HepG2 (cell line): ENCODE data around the gene NEIL1. TPM values are rescaled to one million over a fixed set of nuclear protein-coding genes. Genes with fewer than 3 reads are reported as not detected.

Experiments
- FOXO1 ChIP-seq: sonication (generic); formaldehyde crosslinking; IDR thresholded peaks from 2 replicates; pipeline ENCODE4 v1.4.0; 2020; ENCODE audit warnings: missing genetic modification reagents
- HOXD1 ChIP-seq: sonication (generic); formaldehyde crosslinking; IDR thresholded peaks from 2 replicates; pipeline ENCODE4 v1.5.0; 2020; ENCODE audit warnings: missing genetic modification reagents
- KMT2A ChIP-seq: sonication (generic); formaldehyde crosslinking; IDR thresholded peaks from 2 replicates; pipeline ENCODE4 v1.4.0; 2020; ENCODE audit warnings: missing genetic modification reagents
- NONO ChIP-seq, 2 experiments: fragments of 450-650 bp in 1 of 2; sonication (generic) in 1 of 2; formaldehyde crosslinking in 1 of 2; IDR thresholded peaks in 1 of 2; conservative IDR thresholded peaks in 1 of 2; 2 replicates each; pipeline versions ENCODE4 v1.6.1 to v1.8.0; 2017 to 2022; ENCODE audit warnings: mild to moderate bottlenecking in 1 of 2, missing genetic modification reagents in 1 of 2, moderate library complexity in 1 of 2
- NR2F6 ChIP-seq, 2 experiments: IDR thresholded peaks; 2 replicates each; pipeline ENCODE4 v1.6.1; 2016; ENCODE audit warnings: antibody characterized with exemption in 1 of 2, mild to moderate bottlenecking in 1 of 2
- RBFOX2 ChIP-seq: fragments of 200-400 bp; formaldehyde crosslinking; IDR thresholded peaks from 2 replicates; pipeline ENCODE4 v1.6.1; 2017; ENCODE audit warnings: low read depth, mild to moderate bottlenecking, low read length
- RCOR2 ChIP-seq: IDR thresholded peaks from 2 replicates; pipeline ENCODE4 v1.6.1; 2016; ENCODE audit warnings: missing biosample characterization, missing genetic modification reagents
- SPEN ChIP-seq: sonication (generic); formaldehyde crosslinking; IDR thresholded peaks from 2 replicates; pipeline ENCODE4 v1.5.1; 2020; ENCODE audit warnings: low read depth, mild to moderate bottlenecking, missing genetic modification reagents
- SRSF1 ChIP-seq: fragments of 200-400 bp; formaldehyde crosslinking; optimal IDR thresholded peaks from 2 replicates; pipeline ENCODE3; 2017; ENCODE audit warnings: mild to moderate bottlenecking, low read depth, low read length, moderate library complexity
- STAT5B ChIP-seq: sonication (generic); formaldehyde crosslinking; IDR thresholded peaks from 2 replicates; pipeline ENCODE4 v1.4.0; 2020; ENCODE audit warnings: missing genetic modification reagents
- XBP1 ChIP-seq: sonication (generic); formaldehyde crosslinking; IDR thresholded peaks from 2 replicates; pipeline ENCODE4 v1.5.0; 2020; ENCODE audit warnings: missing genetic modification reagents
- ZBTB1 ChIP-seq: sonication (generic); formaldehyde crosslinking; IDR thresholded peaks from 2 replicates; pipeline ENCODE4 v1.4.0; 2020; ENCODE audit warnings: missing genetic modification reagents, borderline replicate concordance
- ZFP36L1 ChIP-seq: sonication (generic); formaldehyde crosslinking; IDR thresholded peaks from 2 replicates; pipeline ENCODE4 v1.8.0; 2022; ENCODE audit warnings: mild to moderate bottlenecking, missing genetic modification reagents, moderate library complexity
- ZNF552 ChIP-seq: sonication (generic); formaldehyde crosslinking; IDR thresholded peaks from 2 replicates; pipeline ENCODE4 v1.9.0; 2022; ENCODE audit warnings: missing genetic modification reagents, mild to moderate bottlenecking, borderline replicate concordance
- ZNF572 ChIP-seq: sonication (generic); formaldehyde crosslinking; IDR thresholded peaks from 2 replicates; pipeline ENCODE4 v1.5.1; 2020; ENCODE audit warnings: mild to moderate bottlenecking, missing genetic modification reagents
- ZNF720 ChIP-seq: sonication (generic); formaldehyde crosslinking; IDR thresholded peaks from 2 replicates; pipeline ENCODE4 v1.4.0; 2020; ENCODE audit warnings: missing genetic modification reagents
- ZSCAN21 ChIP-seq: sonication (generic); formaldehyde crosslinking; IDR thresholded peaks from 2 replicates; pipeline ENCODE4 v1.8.0; 2022; ENCODE audit warnings: mild to moderate bottlenecking, missing genetic modification reagents, moderate library complexity, borderline replicate concordance
- polyA plus RNA-seq, 8 experiments: library from polyadenylated mRNA; depleted of rRNA in 3 of 8; stranded (reverse) in 7 of 8; unstranded in 1 of 8; fragments of >200 nt; fragmentation: Illumina TruSeq in 4 of 8; extraction: Trizol in 4 of 8; gene quantifications; 2 replicates each; pipeline versions ENCODE4 v1.2.1 to v1.2.3, GENCODE V29; 2011 to 2016; ENCODE audit warnings: low read depth in 4 of 8, missing spikeins in 1 of 8, mixed read lengths in 1 of 8; ENCODE audit not compliant: insufficient read depth in 1 of 8
- total RNA-seq, 5 experiments: library from RNA; depleted of rRNA; stranded (reverse); fragments of >200 nt; fragmentation: Illumina TruSeq; extraction: Trizol; gene quantifications; 2 replicates each; pipeline ENCODE4 v1.2.3, GENCODE V29; 2016; ENCODE audit warnings: low read depth in 1 of 5
- TF ChIP-seq, protein P1 (sequence below): sonication (generic); formaldehyde crosslinking; IDR thresholded peaks from 2 replicates; pipeline ENCODE4 v1.9.0; 2021; ENCODE audit warnings: missing genetic modification reagents, borderline replicate concordance
- TF ChIP-seq, protein P2 (sequence below): sonication (generic); formaldehyde crosslinking; IDR thresholded peaks from 2 replicates; pipeline ENCODE4 v1.4.0; 2020; ENCODE audit warnings: missing genetic modification reagents, borderline replicate concordance
- TF ChIP-seq, protein P3 (sequence below): sonication (generic); formaldehyde crosslinking; conservative IDR thresholded peaks from 2 replicates; pipeline ENCODE4 v1.4.0; 2020; ENCODE audit warnings: missing genetic modification reagents
- TF ChIP-seq, protein P4 (sequence below): sonication (generic); formaldehyde crosslinking; IDR thresholded peaks from 2 replicates; pipeline ENCODE4 v1.8.0; 2022; ENCODE audit warnings: mild to moderate bottlenecking, missing genetic modification reagents; ENCODE audit not compliant: insufficient replicate concordance

The NEIL1 gene
- total and polyA plus RNA-seq, 2 of the 13 experiments (the other 11 are each of a cell fraction or from before 2014, with no cell fraction given), result 10.4 to 15.5 TPM

DNA sequence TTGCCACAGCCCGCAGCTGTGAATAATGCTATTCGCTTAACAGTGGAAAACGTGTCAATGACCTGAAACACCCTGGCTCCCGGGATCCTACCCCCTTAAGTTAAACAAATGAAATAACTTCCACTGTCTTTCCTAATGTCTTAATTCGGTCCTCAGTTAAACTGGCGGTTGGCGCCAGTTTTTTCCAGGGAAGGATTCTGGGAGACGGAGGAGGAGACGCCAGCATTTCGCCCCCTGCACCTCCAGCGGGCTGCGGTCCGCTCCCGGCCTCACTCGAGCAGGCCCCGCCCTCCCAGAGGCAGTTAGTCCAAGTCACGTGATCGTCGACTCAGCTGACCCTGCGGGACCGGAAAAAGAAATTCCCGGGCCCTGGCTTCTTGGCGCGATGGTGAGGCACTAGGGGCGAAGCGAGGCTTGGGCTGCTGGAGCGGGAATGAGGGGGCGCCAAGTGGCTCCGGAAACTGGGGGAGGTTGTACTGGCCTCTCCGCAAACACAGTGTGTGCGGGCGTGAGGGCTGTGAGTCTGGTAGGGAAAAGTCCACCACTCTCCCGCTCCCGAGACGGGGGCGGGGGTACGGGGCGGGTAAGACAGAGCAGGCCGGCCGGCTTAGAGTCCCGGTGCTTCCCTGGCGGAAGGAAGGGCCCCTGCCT lies 11.0 kb upstream of the NEIL1 start, which contains the start of gene COMMD4 (continued):
- no peak for TF ChIP-seq SRSF1
- TF ChIP-seq, protein P1, sequence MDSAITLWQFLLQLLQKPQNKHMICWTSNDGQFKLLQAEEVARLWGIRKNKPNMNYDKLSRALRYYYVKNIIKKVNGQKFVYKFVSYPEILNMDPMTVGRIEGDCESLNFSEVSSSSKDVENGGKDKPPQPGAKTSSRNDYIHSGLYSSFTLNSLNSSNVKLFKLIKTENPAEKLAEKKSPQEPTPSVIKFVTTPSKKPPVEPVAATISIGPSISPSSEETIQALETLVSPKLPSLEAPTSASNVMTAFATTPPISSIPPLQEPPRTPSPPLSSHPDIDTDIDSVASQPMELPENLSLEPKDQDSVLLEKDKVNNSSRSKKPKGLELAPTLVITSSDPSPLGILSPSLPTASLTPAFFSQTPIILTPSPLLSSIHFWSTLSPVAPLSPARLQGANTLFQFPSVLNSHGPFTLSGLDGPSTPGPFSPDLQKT (CRISPR knock-in tag), result no peak
- TF ChIP-seq RCOR2, result no peak; the same call in 1 of the 2 replicates
- no peak for TF ChIP-seq ZNF720
- no peak for TF ChIP-seq ZNF552 (CRISPR knock-in tag)
- TF ChIP-seq SPEN (CRISPR knock-in tag), result peak; percentile 94
- TF ChIP-seq XBP1 (CRISPR knock-in tag), result no peak
- TF ChIP-seq, protein P2, sequence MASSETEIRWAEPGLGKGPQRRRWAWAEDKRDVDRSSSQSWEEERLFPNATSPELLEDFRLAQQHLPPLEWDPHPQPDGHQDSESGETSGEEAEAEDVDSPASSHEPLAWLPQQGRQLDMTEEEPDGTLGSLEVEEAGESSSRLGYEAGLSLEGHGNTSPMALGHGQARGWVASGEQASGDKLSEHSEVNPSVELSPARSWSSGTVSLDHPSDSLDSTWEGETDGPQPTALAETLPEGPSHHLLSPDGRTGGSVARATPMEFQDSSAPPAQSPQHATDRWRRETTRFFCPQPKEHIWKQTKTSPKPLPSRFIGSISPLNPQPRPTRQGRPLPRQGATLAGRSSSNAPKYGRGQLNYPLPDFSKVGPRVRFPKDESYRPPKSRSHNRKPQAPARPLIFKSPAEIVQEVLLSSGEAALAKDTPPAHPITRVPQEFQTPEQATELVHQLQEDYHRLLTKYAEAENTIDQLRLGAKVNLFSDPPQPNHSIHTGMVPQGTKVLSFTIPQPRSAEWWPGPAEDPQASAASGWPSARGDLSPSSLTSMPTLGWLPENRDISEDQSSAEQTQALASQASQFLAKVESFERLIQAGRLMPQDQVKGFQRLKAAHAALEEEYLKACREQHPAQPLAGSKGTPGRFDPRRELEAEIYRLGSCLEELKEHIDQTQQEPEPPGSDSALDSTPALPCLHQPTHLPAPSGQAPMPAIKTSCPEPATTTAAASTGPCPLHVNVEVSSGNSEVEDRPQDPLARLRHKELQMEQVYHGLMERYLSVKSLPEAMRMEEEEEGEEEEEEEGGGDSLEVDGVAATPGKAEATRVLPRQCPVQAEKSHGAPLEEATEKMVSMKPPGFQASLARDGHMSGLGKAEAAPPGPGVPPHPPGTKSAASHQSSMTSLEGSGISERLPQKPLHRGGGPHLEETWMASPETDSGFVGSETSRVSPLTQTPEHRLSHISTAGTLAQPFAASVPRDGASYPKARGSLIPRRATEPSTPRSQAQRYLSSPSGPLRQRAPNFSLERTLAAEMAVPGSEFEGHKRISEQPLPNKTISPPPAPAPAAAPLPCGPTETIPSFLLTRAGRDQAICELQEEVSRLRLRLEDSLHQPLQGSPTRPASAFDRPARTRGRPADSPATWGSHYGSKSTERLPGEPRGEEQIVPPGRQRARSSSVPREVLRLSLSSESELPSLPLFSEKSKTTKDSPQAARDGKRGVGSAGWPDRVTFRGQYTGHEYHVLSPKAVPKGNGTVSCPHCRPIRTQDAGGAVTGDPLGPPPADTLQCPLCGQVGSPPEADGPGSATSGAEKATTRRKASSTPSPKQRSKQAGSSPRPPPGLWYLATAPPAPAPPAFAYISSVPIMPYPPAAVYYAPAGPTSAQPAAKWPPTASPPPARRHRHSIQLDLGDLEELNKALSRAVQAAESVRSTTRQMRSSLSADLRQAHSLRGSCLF (CRISPR knock-in tag), result 0 out of 2 replicates have a peak, but pooled peaks have one; percentile 17
- TF ChIP-seq ZSCAN21 (CRISPR knock-in tag), result peak; percentile 89; the same call in 1 of the 2 replicates
- TF ChIP-seq STAT5B (CRISPR knock-in tag), result no peak
- TF ChIP-seq HOXD1 (CRISPR knock-in tag), result peak; percentile 49; the same call in 1 of the 2 replicates
- TF ChIP-seq NONO (IDR thresholded peaks at IDR 0.05), result no peak
- TF ChIP-seq NONO (CRISPR knock-in tag; conservative IDR thresholded peaks at IDR 0.05), result peak; percentile 82
- TF ChIP-seq ZFP36L1 (CRISPR knock-in tag), result peak; percentile 88; the same call in 1 of the 2 replicates
- TF ChIP-seq FOXO1, result 0 out of 2 replicates have a peak, but pooled peaks have one; percentile 19
- TF ChIP-seq ZNF572, result peak; percentile 73; the same call in 1 of the 2 replicates
- no peak for TF ChIP-seq ZBTB1 (CRISPR knock-in tag)
- TF ChIP-seq, protein P3, sequence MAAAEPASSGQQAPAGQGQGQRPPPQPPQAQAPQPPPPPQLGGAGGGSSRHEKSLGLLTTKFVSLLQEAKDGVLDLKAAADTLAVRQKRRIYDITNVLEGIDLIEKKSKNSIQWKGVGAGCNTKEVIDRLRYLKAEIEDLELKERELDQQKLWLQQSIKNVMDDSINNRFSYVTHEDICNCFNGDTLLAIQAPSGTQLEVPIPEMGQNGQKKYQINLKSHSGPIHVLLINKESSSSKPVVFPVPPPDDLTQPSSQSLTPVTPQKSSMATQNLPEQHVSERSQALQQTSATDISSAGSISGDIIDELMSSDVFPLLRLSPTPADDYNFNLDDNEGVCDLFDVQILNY (CRISPR knock-in tag), result peak; percentile 85; the same call in 1 of the 2 replicates
- peak; percentile 83 for TF ChIP-seq RBFOX2
- TF ChIP-seq, protein P4, sequence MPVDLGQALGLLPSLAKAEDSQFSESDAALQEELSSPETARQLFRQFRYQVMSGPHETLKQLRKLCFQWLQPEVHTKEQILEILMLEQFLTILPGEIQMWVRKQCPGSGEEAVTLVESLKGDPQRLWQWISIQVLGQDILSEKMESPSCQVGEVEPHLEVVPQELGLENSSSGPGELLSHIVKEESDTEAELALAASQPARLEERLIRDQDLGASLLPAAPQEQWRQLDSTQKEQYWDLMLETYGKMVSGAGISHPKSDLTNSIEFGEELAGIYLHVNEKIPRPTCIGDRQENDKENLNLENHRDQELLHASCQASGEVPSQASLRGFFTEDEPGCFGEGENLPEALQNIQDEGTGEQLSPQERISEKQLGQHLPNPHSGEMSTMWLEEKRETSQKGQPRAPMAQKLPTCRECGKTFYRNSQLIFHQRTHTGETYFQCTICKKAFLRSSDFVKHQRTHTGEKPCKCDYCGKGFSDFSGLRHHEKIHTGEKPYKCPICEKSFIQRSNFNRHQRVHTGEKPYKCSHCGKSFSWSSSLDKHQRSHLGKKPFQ, result no peak
- no peak for TF ChIP-seq NR2F6 (IDR thresholded peaks at IDR 0.05)
- peak; percentile 47; the same call in 1 of the 2 replicates for TF ChIP-seq NR2F6 (CRISPR knock-in tag; IDR thresholded peaks at IDR 0.05)
- peak; percentile 70; the same call in 1 of the 2 replicates for TF ChIP-seq KMT2A (CRISPR knock-in tag)
